HS-27A (cell line): ENCODE results near the gene SLC4A3.
A peak's percentile ranks its signal among the peaks of the same experiment; 100 is the strongest.

Experiments used
- DNase-seq: peaks from one replicate; pipeline ENCODE4 v3.0.0-alpha.2; 2012; ENCODE audit warnings: low read depth, missing footprints

SLC4A3 gene

DNA sequence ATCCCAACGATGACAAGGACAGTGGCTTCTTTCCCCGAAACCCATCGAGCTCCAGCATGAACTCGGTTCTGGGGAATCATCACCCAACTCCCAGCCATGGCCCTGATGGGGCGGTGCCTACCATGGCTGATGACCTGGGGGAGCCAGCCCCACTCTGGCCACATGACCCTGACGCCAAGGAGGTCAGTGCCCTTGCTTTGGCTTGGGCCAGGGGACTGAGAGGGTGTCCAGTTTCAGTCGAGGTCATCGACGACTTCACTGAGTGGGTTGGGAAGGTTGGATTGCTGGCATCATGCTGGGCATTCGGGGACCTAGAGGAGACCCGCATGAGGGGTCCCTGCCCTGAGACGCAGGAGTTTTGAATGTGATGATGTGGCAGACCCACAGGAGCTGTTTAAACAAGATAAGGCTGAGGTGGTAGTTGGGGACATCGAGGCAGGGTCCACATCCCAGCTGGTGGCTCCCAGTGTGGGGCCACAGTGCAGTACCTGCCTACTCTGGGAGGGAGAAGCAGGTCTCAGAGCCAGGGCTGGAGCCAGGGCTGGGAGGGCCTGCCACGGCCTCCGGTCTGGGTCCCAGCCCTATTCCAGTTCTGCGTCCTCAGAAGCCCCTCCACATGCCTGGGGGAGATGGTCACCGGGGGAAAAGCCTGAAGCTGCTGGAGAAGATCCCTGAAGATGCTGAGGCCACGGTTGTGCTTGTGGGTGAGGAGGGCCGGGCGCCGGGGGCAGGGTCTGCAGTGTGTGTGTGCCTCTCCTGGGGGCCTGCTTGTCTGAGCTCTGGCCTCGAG, 6.0 kb downstream of the SLC4A3 start:
- no peak for DNase-seq

DNA sequence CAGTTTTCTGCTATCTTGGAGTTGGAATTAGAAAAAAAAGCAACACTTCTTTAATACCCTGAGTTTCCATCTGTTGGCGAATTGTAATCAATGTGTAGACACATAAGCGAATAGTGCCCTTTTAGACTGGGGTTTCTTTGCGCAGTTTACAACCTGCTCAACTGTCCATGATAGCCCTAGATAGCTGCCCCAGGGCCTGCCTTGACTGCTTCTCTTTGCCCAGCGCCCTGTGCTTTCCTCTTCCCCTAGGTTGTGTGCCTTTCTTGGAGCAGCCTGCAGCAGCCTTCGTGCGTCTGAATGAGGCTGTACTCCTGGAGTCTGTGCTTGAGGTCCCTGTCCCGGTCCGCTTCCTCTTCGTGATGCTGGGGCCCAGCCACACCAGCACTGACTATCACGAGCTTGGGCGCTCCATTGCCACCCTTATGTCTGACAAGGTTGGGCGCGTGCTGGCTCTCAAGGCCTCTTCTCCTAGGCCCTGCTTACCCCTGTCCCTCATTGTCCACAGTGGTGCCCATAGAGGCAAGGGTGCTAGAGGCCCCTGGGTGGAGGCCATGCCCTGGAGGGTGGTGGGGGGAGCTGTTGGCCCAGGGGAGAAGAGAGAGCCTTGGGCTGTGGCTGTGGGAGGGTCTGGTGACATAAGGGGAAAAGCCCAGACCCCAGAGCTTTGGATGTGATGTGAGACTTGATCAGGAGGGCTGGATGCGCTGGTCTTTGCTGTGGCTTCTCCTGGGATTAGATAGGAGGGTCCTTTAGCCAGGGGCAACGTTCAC, 6.9 kb downstream of the SLC4A3 start:
- DNase-seq = no peak

DNA sequence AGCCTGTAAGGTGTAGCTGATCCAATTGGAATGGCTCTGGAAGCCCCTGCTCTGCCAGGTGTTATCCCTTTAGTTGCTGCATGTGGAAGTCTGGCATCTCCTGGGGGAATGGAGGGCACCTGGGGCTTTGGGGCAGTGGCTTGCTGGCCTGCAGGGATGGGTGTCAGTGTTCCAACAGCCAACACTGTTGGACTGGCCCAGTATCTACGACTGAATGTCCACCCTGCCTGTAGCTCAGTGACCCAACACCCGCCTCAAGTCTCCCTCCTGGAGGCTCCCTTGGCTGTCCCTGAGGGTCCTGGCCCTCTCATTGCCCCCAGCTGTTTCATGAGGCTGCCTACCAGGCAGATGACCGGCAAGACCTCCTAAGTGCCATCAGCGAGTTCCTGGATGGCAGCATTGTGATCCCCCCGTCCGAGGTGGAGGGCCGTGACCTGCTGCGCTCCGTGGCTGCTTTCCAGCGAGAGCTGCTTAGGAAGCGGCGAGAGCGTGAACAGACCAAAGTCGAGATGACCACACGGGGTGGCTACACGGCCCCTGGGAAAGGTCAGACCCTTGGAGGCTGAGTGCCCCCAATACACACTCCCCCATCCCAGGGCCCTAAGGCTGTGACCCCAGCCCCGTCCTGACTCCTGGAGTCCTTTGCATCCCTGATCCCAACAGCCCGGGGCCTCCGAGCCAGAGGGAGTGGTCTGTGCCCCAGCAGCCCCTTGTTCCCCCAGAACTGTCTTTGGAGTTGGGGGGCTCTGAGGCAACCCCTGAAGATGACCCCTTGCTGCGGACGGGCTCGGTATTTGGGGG, 7.7 kb downstream of the SLC4A3 start:
- DNase-seq = no peak

DNA sequence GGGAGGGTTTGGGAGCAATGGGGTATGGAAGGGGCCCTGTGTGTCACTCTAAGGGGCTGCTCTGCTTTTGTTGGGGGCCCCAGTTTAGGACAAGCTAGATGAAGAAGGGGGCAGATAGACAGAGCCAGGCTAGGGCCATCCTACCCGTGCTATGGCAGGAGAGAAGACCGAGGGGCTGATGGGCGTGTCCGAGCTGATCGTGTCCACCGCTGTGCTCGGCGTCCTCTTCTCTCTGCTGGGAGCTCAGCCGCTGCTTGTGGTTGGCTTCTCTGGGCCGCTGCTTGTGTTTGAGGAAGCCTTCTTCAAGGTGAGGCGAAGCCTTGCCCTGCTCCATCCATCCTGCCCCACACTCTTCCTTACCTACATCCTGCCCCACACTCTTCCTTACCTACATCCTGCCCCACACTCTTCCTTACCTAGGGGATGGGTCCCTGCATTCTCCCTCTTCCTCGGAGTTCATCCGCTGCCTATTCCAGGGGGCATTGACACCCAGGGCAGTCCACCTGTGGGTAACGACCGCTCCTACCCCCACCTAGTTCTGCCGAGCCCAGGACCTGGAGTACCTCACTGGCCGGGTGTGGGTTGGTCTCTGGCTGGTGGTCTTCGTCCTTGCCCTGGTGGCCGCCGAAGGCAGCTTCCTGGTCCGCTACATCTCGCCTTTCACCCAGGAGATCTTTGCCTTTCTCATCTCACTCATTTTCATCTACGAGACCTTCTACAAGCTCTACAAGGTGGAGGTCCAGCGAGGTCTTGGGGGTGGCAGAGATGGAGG, 8.9 kb downstream of the SLC4A3 start:
- DNase-seq = no peak

DNA sequence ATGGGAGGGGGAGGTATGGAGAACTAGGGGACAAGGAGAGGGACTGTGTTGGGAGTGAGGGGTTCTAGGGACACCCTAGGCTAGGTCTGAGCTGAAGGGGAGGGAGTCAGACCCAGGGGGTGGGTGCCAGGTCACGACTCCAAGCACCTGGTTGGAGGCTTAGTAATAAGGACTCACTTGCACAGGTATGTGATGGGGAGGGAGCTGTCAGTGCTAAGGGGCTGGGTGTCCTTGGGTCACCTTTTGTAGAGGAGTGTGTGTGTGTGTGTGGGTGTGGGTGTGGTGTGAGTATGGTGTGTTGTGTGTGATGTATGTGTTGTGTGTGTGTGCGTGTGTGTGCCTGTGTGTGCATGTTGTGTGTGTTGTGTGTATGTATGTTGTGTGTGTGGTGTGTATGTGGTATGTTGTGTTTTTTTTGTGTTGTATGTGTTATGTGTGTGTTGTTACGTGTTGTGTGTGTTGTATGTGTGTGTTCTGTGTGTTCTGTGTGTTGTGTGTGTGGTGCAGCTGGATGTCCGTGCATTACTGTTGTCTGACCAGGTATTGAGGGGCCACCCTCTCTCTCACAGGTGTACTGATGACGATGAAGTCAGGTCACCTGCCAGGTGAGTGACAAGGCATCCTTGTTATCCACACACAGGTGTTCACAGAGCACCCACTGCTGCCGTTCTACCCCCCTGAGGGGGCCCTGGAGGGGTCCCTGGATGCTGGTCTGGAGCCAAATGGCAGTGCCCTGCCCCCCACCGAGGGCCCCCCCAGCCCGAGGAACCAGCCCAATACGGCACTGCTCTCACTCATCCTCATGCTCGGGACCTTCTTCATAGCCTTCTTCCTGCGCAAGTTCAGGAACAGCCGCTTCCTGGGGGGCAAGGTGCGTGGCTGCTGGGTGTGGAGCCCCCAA, 9.8 kb downstream of the SLC4A3 start:
- DNase-seq = no peak

DNA sequence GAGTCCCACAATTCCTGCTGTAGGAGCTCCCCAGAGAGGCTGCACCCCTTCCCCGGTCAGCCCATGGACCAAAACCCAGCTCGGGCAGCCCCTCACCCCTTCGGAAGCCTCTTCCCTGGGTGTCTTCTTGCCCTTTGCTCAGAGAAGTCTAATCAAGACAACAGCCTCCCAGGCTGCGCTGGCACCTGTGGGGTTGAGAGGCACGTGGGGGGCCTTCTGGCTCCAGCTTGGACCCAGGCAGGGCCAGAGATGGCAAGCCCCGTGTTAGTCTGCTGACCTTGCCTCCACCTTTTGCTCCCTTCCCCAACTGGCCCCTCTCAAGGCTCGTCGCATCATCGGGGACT, 10.4 kb downstream of the SLC4A3 start:
- no peak for DNase-seq

DNA sequence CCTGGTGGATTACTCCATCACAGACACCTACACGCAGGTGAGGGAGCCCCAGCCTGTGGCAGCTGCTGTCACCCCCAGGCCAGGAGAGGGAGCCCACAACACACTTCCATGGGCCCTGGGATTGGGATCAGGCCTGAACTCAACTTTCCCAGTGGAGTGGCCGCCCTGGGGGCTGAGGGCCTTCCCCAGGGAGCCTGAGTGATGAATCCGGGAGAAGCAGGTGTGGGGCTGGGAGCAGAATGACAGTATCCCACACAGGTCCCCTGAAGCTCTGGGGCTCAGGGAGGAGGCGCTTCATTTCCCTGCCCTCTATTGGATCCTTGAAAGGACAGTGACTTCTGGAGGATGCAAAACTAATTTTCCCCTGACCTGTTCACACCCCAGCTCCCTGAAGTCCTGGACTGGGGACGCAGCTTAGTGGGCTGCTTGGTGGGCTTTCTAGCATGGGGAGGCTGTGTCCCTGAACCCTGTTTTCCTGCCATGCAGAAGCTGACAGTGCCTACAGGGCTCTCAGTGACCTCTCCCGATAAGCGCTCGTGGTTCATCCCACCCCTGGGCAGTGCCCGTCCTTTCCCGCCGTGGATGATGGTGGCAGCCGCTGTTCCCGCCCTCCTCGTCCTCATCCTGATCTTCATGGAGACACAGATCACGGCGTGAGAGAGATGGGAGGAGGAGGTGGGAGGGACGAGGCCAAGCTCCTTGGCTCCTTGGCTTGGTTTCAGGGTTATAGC, 11.0 kb downstream of the SLC4A3 start:
- DNase-seq = no peak

DNA sequence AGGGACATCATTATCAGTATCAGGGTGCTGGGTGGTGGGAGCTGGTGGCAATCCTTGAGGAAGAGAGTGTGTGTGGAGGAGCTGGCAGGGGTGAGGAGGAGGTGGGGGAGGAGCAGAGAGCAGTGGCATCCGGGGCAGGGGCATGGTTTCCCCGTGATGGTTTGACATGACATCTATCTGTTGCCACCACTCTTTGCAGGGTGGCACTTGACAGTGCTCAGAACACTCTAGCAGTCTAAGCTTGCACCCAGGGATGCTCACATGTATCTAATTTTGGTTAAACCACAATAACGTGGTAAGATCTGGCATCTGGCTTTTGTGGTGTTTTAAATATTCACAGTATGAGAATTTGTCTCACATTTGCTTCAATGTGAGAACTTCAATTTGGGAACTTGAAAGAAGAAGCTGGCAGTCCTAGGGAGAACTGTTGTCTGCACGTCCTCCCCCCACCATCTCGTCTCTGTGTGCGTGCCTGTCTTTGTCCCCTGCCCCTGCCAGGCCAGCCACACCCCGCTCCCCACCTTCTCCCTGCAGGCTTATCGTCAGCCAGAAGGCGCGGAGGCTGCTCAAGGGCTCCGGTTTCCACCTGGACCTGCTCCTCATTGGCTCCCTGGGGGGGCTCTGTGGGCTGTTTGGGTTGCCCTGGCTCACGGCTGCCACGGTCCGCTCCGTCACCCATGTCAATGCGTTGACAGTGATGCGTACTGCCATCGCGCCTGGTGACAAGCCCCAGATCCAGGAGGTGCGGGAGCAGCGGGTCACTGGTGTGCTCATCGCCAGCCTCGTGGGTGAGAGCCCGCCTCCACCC, 11.7 kb downstream of the SLC4A3 start:
- DNase-seq = no peak

DNA sequence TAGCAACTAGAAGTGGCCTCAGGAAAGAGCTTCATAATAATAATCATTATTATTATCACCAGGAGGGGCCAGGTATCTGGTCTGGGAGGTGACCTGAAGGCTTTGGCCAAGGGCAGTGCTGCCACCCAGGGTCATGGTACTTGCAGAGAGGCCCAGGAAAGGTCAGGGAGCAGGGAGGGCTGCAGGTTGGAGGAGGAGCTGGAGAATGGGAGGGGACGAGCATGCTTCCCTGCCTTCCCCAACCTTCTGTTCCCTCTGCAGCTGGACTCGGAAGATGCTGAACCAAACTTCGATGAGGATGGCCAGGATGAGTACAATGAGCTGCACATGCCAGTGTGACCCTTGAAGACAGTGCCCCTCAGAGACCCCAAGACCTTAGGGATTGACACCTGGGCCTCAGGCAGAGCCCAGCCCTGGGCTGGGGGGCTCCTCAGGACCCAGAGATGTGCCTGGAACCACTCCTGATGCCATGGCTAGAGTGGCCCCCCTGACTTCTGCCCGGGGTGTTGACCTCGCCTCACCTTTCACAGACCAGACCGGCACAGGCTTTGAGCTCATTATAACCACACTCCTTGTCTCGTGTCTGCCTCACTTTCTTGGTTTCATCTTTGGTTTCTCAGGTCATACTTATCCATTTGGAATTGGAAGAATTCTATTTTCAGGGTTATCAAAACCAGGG, 14.1 kb downstream of the SLC4A3 start:
- DNase-seq = no peak

DNA sequence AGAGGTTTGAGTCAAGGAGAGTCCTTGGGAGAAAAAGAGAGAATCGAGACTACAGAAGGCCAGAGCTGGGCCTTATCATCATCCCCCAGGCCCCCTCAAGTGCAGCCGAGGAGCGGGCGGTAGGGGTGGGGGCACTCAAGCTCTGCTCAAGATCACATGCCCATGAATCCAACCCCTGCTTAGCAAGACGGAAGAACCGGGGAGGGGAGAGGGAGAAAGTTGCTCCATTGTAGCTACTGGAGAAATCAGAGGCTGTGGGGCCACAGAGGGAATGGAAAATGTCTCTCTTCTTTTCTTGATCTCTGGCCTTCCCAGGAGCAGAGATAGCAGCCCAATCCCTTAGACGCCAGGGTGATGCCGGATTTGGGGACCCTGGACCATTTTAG, 14.6 kb downstream of the SLC4A3 start:
- no peak for DNase-seq

DNA sequence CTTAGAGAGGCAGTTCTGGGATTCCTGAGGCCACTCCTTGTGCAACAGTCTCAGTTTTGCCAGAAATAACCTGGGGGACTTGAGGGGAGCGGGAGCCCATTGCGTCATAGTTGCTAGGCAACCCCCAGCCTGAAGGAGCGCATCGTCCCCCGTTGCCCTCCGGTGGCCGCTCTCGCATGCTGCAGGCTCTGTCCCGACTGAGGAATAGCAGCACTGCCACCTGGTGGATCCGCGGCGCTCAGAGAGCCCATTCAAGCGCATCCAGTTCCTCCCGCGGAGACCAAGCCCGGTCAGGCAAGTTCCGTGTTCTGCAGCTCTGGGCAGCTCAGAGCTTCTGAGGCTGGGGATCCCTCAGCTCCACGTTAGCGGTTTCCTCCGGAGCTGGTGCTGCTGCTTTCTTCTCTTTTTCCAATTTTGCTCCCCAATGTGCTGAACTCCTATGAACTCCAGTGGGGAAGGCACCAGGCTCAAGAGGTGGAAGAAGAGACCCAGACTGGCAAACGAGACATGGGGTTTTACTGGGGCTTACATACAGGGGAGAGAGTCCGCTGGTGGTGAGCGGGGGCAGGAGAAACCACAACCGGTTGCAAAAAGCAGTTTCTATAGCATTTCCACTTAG, 15.1 kb downstream of the SLC4A3 start:
- DNase-seq = peak; percentile 50

DNA sequence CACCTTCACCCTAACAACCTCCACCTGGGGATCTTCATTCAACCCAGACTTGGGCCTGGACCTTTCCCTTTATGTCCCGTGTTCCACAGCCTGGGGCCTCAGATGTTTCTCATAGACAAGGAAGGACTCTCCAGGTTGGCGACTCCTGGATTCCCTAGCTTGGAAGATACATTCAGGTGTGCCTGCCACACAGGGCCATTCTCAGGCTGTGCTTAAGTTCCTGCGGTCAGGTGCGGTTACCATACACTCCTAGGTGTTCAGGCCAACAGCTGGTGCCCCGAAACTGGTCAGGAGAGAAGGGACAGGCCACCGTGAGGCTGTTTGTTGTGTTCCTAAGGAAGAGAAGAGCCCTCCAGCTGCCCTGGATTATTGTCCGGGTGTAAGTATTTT, 15.6 kb downstream of the SLC4A3 start:
- no peak for DNase-seq

DNA sequence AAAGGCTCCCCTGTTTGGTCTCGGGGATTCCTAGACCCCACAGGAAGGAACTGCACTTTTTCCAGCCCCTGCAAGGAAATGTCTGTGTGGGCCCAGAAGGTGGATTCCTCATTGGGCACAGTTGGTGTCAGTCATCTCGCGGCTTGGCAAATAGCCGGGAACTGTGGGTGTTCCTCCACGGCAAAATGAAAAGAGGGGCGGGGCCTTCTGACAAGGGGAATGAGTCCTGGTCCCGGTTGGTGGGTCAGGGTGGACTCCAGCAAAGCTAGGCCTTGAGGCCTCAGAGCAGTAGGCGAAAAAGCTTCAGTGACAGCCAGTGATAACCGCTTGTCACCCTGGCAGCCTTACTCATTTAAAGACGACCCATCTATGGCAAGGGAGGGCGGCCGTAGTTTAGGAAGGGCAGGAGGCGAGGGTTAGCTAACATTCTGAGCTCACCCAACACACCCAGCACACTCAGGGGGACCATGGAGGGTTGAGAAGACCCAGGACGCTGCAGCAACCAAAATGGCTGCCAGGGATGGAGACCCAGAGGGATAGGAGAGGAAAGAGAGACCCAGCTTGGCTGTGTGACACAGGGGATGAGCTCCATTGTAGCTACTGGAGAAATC, 16.5 kb downstream of the SLC4A3 start:
- no peak for DNase-seq

DNA sequence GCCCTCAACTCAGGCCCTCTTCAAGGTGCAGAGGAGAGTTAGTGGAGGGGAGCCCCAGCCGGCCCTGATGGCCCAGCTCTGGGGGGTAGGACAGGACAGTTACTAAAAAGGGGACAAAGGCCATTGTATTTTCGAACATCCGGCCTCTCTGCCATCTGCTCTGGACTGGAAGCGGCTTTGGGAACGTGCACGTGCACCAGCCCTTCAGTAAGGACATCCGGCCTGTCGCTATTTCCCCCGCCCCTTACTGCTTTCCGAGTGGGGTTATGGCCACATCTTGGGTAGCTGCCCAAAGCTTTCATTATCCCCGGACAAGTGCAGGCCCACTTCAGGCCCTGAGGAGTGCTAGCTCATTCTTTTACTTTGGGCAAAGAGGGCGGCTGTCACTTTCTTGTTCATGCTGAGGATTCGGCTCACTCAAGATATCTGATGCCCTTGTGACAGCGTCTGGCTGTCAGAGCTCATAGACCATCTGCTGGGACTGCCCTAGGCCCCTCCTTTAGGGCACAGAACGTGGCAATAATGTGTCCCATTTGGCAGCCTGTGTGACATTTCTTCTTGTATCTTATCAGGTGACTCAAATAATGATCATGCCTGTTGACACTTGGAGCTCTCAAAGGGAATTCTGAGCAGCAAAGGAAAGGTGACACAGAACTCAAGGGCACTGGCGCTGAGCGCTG, 17.5 kb downstream of the SLC4A3 start:
- no peak for DNase-seq

DNA sequence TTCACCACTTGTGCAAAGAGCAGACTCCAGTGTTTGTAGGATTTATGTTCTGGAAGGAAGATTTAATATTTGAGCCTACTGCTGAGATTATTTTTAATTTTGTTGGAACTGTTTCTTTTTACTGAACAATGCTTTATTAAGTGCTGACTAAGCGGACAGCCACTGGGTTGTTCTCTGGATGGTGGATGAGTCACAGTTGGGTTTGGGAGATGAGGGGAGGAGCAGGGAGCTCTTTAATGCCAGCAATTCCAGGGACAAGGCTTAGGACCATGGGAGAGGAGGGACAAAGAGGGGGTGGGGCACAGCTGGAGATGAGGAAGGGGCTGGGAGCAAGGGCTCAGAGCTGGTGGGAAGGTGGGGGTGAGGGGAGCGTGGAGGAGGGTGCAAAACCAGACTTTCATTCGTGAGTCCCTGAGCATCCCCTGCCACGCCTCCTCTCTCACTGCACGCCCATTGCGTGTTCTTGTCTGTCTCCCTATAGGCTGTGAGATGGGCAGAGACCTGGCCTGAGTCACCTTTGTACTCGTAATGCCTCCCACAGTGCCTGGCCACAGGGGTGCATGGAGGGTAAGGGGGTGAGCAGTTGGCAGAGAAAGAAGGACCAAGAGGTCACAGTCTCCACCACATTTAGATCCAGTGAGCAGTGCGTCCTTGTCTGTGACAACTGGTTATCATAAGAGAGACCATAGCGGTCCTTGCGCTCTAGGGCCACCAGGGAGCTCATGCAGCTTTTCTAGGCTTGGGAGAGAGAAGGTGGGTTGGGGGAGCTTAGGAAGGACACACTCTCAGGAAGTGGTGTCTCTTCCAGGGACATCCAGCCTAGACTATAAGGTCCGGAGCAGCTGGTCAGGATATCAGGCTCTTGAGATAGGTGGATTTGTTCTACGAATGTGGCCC, 18.4 kb downstream of the SLC4A3 start:
- peak; percentile 35 for DNase-seq

DNA sequence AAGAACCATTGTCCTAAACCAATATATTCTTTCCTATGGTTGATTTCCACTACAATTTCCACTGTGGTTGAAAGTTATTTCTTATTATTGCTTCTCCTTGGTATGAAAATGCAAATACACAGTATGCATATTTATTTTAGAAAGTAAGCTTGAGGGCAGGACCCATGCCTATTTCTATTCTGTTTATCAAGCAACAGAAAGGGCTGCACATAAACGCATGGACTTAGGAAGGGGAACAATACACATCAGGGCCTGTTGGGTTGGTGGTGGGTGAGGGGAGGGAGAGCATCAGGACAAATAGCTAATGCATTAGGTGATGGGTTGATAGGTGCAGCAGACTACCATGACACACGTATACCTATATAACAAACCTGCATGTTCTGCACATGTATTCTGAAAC, 20.7 kb downstream of the SLC4A3 start:
- DNase-seq = no peak
